GM18505 (cell line): ENCODE measurements around the gene CPA5.

Source experiments
- ATAC-seq: cut with Tn5 transposase; IDR thresholded peaks from one replicate; pipeline ENCODE4 v1.9.1; 2021; ENCODE audit not compliant: unreplicated experiment
- POLR2A ChIP-seq: IDR thresholded peaks from 4 replicates; pipeline ENCODE4 v1.6.1; 2011; ENCODE audit warnings: borderline replicate concordance; ENCODE audit not compliant: insufficient read depth, insufficient read length; ENCODE audit errors: extremely low read depth

The CPA5 gene

GRCh38 chr7:130359276-130359857 is 14.8 kb downstream of the CPA5 start:
- ATAC-seq: no peak
- TF ChIP-seq POLR2A: no peak

- ATAC-seq: no peak
- TF ChIP-seq POLR2A: no peak
These were observed 15.9 kb downstream of the CPA5 start for GRCh38 chr7:130360518-130360917.

GRCh38 chr7:130361681-130362080 is 17.1 kb downstream of the CPA5 start:
- TF ChIP-seq POLR2A: no peak

GRCh38 chr7:130362251-130362816 is 17.7 kb downstream of the CPA5 start:
- TF ChIP-seq POLR2A: no peak
- ATAC-seq: no peak

More at GRCh38 chr7:130361681-130362080, 17.1 kb downstream of the CPA5 start:
- no peak for ATAC-seq

GRCh38 chr7:130363026-130363847 is 18.6 kb downstream of the CPA5 start:
- TF ChIP-seq POLR2A: no peak
- ATAC-seq: no peak

GRCh38 chr7:130364451-130364850 is 19.8 kb downstream of the CPA5 start:
- TF ChIP-seq POLR2A: no peak
- no peak for ATAC-seq

GRCh38 chr7:130365088-130365487 is 20.5 kb downstream of the CPA5 start:
- no peak for TF ChIP-seq POLR2A
- no peak for ATAC-seq

- TF ChIP-seq POLR2A: no peak
- ATAC-seq: peak; percentile 71
These were observed 21.2 kb downstream of the CPA5 start for GRCh38 chr7:130365511-130366441.

- ATAC-seq: no peak
- no peak for TF ChIP-seq POLR2A
These were observed 21.9 kb downstream of the CPA5 start for GRCh38 chr7:130366564-130366963.

- TF ChIP-seq POLR2A: no peak
- ATAC-seq: no peak
These were observed 22.6 kb downstream of the CPA5 start for GRCh38 chr7:130367088-130367755.

GRCh38 chr7:130367836-130368746 is 23.5 kb downstream of the CPA5 start:
- no peak for TF ChIP-seq POLR2A
- ATAC-seq: no peak

GRCh38 chr7:130369110-130369711 is 24.6 kb downstream of the CPA5 start:
- no peak for ATAC-seq
- no peak for TF ChIP-seq POLR2A
